ENCODE measurements around the gene KLHL1.
"Not testable (repeated sequence)": the region's sequence is repeated elsewhere in the genome, so short reads cannot be mapped to it uniquely, and the experiment has no call there.

Gene KLHL1

GRCh38 chr13:70108356-70109105 lies at the start of gene KLHL1:
Gene KLHL1, minus strand, starts transcription at chr13:70108452. Its CDS starts 753 bp downstream, at chr13:70107699.
- no peak for DNase-seq

- DNase-seq: not testable (repeated sequence)
These were observed 34.4 kb upstream of the KLHL1 start for GRCh38 chr13:70142658-70143057.

- DNase-seq: no peak
These were observed 19.8 kb upstream of the KLHL1 start for GRCh38 chr13:70128098-70128497.

GRCh38 chr13:70125693-70126092 lies 17.4 kb upstream of the KLHL1 start:
- no peak for DNase-seq

GRCh38 chr13:70117338-70117905 lies 9.2 kb upstream of the KLHL1 start:
- no peak for DNase-seq

- DNase-seq: no peak
These were observed 562 bp downstream of the KLHL1 start, which contains the start of gene ATXN8OS for GRCh38 chr13:70107498-70108281. Gene ATXN8OS, plus strand, starts transcription at chr13:70107826.

- no peak for DNase-seq
These were observed 1.1 kb downstream of the KLHL1 start for GRCh38 chr13:70107125-70107497.

- no peak for DNase-seq
These were observed 3.8 kb downstream of the KLHL1 start for GRCh38 chr13:70104481-70104880.

GRCh38 chr13:70098669-70099068 lies 9.6 kb downstream of the KLHL1 start:
- no peak for DNase-seq

GRCh38 chr13:70090036-70090723 lies 18.1 kb downstream of the KLHL1 start:
- DNase-seq: no peak

GRCh38 chr13:70088926-70089325 lies 19.3 kb downstream of the KLHL1 start:
- DNase-seq: no peak

- no peak for DNase-seq
These were observed 21.0 kb downstream of the KLHL1 start for GRCh38 chr13:70087247-70087646.

- DNase-seq: no peak
These were observed 28.2 kb downstream of the KLHL1 start for GRCh38 chr13:70080012-70080411.

- DNase-seq: no peak
These were observed 53.7 kb downstream of the KLHL1 start for GRCh38 chr13:70054572-70054971.

GRCh38 chr13:70051531-70051930 lies 56.7 kb downstream of the KLHL1 start:
- no peak for DNase-seq

- DNase-seq: no peak
These were observed 64.6 kb downstream of the KLHL1 start for GRCh38 chr13:70043685-70044084.

- DNase-seq: no peak
These were observed 66.1 kb downstream of the KLHL1 start for GRCh38 chr13:70042193-70042592.

GRCh38 chr13:70034286-70034685 lies 74.0 kb downstream of the KLHL1 start:
- DNase-seq: no peak

GRCh38 chr13:70027551-70027950 lies 80.7 kb downstream of the KLHL1 start:
- no peak for DNase-seq

- DNase-seq: no peak
These were observed 84.7 kb downstream of the KLHL1 start for GRCh38 chr13:70023516-70023915.

GRCh38 chr13:70022646-70023045 lies 85.6 kb downstream of the KLHL1 start:
- no peak for DNase-seq

GRCh38 chr13:70016116-70016515 lies 92.1 kb downstream of the KLHL1 start:
- no peak for DNase-seq

GRCh38 chr13:70014337-70014736 lies 93.9 kb downstream of the KLHL1 start:
- no peak for DNase-seq
